DOHH2 (cell line): Measurements from ENCODE around the gene NFKBIZ.

Experiments
- EZH2phosphoT487 ChIP-seq: fragments of 200-600 bp; sonication (generic); IDR thresholded peaks from 2 replicates; pipeline ENCODE4 v1.6.1; 2017; ENCODE audit warnings: borderline replicate concordance, mild to moderate bottlenecking, antibody characterized with exemption, low read length, moderate library complexity, mixed read lengths
- TF ChIP-seq, protein P1 (sequence below): fragments of 200-600 bp; sonication (generic); IDR thresholded peaks from one replicate; pipeline ENCODE4 v1.5.1; 2014; ENCODE audit warnings: antibody characterized with exemption, mild to moderate bottlenecking, low read depth, low read length; ENCODE audit not compliant: poor library complexity, severe bottlenecking

- TF ChIP-seq, protein P1, sequence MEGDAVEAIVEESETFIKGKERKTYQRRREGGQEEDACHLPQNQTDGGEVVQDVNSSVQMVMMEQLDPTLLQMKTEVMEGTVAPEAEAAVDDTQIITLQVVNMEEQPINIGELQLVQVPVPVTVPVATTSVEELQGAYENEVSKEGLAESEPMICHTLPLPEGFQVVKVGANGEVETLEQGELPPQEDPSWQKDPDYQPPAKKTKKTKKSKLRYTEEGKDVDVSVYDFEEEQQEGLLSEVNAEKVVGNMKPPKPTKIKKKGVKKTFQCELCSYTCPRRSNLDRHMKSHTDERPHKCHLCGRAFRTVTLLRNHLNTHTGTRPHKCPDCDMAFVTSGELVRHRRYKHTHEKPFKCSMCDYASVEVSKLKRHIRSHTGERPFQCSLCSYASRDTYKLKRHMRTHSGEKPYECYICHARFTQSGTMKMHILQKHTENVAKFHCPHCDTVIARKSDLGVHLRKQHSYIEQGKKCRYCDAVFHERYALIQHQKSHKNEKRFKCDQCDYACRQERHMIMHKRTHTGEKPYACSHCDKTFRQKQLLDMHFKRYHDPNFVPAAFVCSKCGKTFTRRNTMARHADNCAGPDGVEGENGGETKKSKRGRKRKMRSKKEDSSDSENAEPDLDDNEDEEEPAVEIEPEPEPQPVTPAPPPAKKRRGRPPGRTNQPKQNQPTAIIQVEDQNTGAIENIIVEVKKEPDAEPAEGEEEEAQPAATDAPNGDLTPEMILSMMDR, result no peak
- TF ChIP-seq EZH2phosphoT487, result no peak
These were observed 29.8 kb downstream of the NFKBIZ start for GRCh38 chr3:101879102-101879501.
